ENCODE measurements around the gene MYO7A. TPM values are rescaled to one million over a fixed set of nuclear protein-coding genes. Genes with fewer than 3 reads are reported as not detected.

The MYO7A gene
- total and polyA plus RNA-seq, 2 experiments from 2014 or later: 9.8 to 10.1 TPM

GRCh38 chr11:77143405-77144020 is 15.5 kb downstream of the MYO7A start:
- H3K4me1 ChIP-seq (ENCODE audit: insufficient read depth): peaks cover 44% of the 10 kb centered on the region
- no peak for DNase-seq (ENCODE audit: low spot score)
- no peak for TF ChIP-seq CTCF (IDR thresholded peaks at IDR 0.05; ENCODE audit: poor library complexity)
- no peak for TF ChIP-seq EZH2phosphoT487 (IDR thresholded peaks at IDR 0.05; ENCODE audit: low read depth, severe bottlenecking, unreplicated experiment)
- no peak for TF ChIP-seq EZH2 (IDR thresholded peaks at IDR 0.05; ENCODE audit: borderline replicate concordance)

DNA sequence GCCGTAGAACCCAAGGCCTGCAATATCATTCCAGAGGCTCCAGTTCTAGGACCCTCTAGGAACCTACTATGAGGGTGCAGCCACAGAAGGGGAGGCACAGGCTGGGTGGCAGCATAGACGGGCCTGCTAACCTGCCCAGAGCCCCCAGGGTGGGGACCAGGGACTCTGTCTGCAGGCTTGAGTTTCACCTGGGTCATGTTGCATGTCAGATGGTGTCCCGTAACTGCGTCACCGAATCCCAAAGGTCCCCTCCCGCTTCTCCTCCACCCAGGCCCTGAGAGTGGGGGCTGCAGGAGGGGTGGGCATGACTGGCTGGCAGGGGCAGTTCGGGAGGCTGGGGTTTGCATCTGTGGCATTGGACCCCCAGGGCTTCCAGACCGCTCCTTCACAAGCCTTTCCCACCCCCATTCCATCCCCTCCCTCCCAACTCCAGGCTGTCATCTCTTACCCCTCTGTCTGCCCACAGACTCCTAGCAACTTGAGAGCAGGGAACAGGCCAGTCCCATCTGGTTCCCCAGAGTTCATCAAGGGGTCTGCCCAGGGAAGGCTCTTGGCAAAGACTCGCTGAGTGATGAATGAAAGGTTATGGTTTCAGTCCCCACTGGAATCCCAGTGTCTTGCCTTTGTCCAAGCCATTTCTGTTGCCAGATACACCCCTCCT is 16.3 kb downstream of the MYO7A start:
- no peak overlapping the region for H3K4me3 ChIP-seq
- no peak for DNase-seq (ENCODE audit: low spot score)
- no peaks in the 10 kb centered on the region for H3K27me3 ChIP-seq
- no peaks in the 10 kb centered on the region for H3K9me2 ChIP-seq (replicated peaks; ENCODE audit: insufficient read depth)
- H3K9me3 ChIP-seq (ENCODE audit: low read depth): no peaks in the 10 kb centered on the region
- no peaks in the 10 kb centered on the region for H3K36me3 ChIP-seq (replicated peaks; ENCODE audit: insufficient read depth, low read depth)
- H3K4me1 ChIP-seq (ENCODE audit: insufficient read depth): peaks cover 44% of the 10 kb centered on the region
- no peak overlapping the region for H3K4me2 ChIP-seq
- no peak overlapping the region for H3K27ac ChIP-seq
- H3K79me2 ChIP-seq: no peaks in the 10 kb centered on the region
- TF ChIP-seq CTCF (IDR thresholded peaks at IDR 0.05; ENCODE audit: poor library complexity): no peak
- no peak for TF ChIP-seq EZH2phosphoT487 (IDR thresholded peaks at IDR 0.05; ENCODE audit: low read depth, severe bottlenecking, unreplicated experiment)
- TF ChIP-seq EZH2 (IDR thresholded peaks at IDR 0.05; ENCODE audit: borderline replicate concordance): no peak
- H2AFZ ChIP-seq: no peak overlapping the region
- H4K20me1 ChIP-seq (ENCODE audit: insufficient read depth, poor library complexity, severe bottlenecking): no peaks in the 10 kb centered on the region
- 89% methylated on average over 6 of the region's 9 CpGs for WGBS (ENCODE audit: low lambda C conversion rate, missing lambda C conversion rate)

More at GRCh38 chr11:77143405-77144020, 15.5 kb downstream of the MYO7A start:
- H3K27me3 ChIP-seq: no peaks in the 10 kb centered on the region
- no peaks in the 10 kb centered on the region for H3K9me3 ChIP-seq (ENCODE audit: low read depth)
- no peaks in the 10 kb centered on the region for H3K79me2 ChIP-seq
- no peak overlapping the region for H3K27ac ChIP-seq
- no peaks in the 10 kb centered on the region for H3K9me2 ChIP-seq (replicated peaks; ENCODE audit: insufficient read depth)
- H2AFZ ChIP-seq: no peak overlapping the region
- no peaks in the 10 kb centered on the region for H3K36me3 ChIP-seq (replicated peaks; ENCODE audit: insufficient read depth, low read depth)
- H4K20me1 ChIP-seq (ENCODE audit: insufficient read depth, poor library complexity, severe bottlenecking): no peaks in the 10 kb centered on the region
- H3K4me2 ChIP-seq: no peak overlapping the region
- H3K4me3 ChIP-seq: no peak overlapping the region
- 88% methylated on average over 8 of the region's 8 CpGs for WGBS (ENCODE audit: low lambda C conversion rate, missing lambda C conversion rate)

DNA sequence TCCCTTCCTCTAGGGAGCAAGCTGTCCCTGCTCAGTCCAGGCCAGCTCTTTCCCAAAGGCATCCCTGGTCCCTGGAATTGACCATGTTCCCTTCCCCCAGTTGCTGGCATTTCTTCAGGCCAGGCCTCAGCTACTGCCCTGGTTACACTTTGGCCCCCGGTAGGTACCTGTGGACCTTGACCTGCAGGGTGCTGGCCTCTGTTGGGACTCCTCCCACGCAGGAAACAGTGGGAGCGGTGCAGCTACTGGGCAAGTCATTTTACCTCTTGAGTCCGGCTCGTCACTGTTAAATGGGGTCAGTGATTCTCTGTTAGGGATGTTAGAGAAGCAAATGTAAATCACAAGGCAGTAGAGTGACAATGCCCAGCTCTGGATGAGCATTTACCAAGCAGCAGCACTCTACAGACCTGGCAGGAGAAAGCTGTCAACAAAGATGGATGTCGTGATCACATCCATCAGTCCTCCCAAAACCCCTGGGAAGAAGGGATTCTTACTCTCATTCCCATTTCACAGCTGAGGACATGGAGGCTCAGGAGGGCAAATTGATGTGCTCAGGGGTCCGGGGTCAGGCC is 16.9 kb downstream of the MYO7A start:
- Histone ChIP-seq H3K9me2 (replicated peaks; ENCODE audit: insufficient read depth) (no peaks in the 10 kb centered on the region), H3K27me3 (no peaks in the 10 kb centered on the region), H3K9me3 (ENCODE audit: low read depth) (no peaks in the 10 kb centered on the region), H4K20me1 (ENCODE audit: insufficient read depth, poor library complexity, severe bottlenecking) (no peaks in the 10 kb centered on the region), H3K79me2 (no peaks in the 10 kb centered on the region), H2AFZ (no peak overlapping the region), H3K4me3 (no peak overlapping the region), H3K27ac (peak overlapping the region; percentile 54), H3K4me1 (ENCODE audit: insufficient read depth) (peaks cover 40% of the 10 kb centered on the region), H3K36me3 (replicated peaks; ENCODE audit: insufficient read depth, low read depth) (no peaks in the 10 kb centered on the region), H3K4me2 (no peak overlapping the region)
- 69% methylated on average over 7 of the region's 7 CpGs for WGBS (ENCODE audit: low lambda C conversion rate, missing lambda C conversion rate)
- DNase-seq (ENCODE audit: low spot score): peak; percentile 59
- no peak for TF ChIP-seq EZH2phosphoT487 (IDR thresholded peaks at IDR 0.05; ENCODE audit: low read depth, severe bottlenecking, unreplicated experiment)
- TF ChIP-seq EZH2 (IDR thresholded peaks at IDR 0.05; ENCODE audit: borderline replicate concordance): no peak
- no peak for TF ChIP-seq CTCF (IDR thresholded peaks at IDR 0.05; ENCODE audit: poor library complexity)

Measured in hepatocyte (in vitro differentiated cells).